Neural progenitor cell (in vitro differentiated cells): ENCODE results near the gene SLC50A1. TPM values are rescaled to one million over a fixed set of nuclear protein-coding genes. Genes with fewer than 3 reads are reported as not detected.
A peak's percentile ranks its signal among the peaks of the same experiment; 100 is the strongest.

Source experiments
- DNase-seq: peaks from one replicate; pipeline ENCODE4 v3.0.0-alpha.2; 2016; ENCODE audit warnings: low spot score
- H2AFZ ChIP-seq: fragments of 200-600 bp; sonication (generic); replicated peaks from 2 replicates; pipeline ENCODE4 v1.6.1; 2016; ENCODE audit warnings: antibody characterized with exemption
- H3F3A ChIP-seq: fragments of 200-600 bp; sonication (generic); 2 replicates; pipeline ENCODE4 v1.6.1; 2016; ENCODE audit warnings: antibody characterized with exemption, low read depth
- H3K27ac ChIP-seq: fragments of 200-600 bp; sonication (generic); 2 replicates; pipeline ENCODE4 v1.5.1; 2016; ENCODE audit warnings: mild to moderate bottlenecking
- H3K27me3 ChIP-seq: fragments of 200-600 bp; sonication (generic); 2 replicates; pipeline ENCODE4 v1.6.1; 2016; ENCODE audit warnings: mild to moderate bottlenecking, moderate library complexity
- H3K36me3 ChIP-seq: fragments of 200-600 bp; sonication (generic); 2 replicates; pipeline ENCODE4 v1.5.1; 2016
- H3K4me1 ChIP-seq: fragments of 200-600 bp; sonication (generic); 2 replicates; pipeline ENCODE4 v1.6.1; 2016; ENCODE audit warnings: mixed run types
- H3K4me2 ChIP-seq: fragments of 200-600 bp; sonication (generic); 2 replicates; pipeline ENCODE4 v1.6.1; 2016
- H3K4me3 ChIP-seq: fragments of 200-600 bp; sonication (generic); 2 replicates; pipeline ENCODE4 v1.5.1; 2016
- H3K79me2 ChIP-seq: fragments of 200-600 bp; sonication (generic); 2 replicates; pipeline ENCODE4 v1.6.1; 2016; ENCODE audit warnings: low read depth
- H3K9ac ChIP-seq: fragments of 200-600 bp; sonication (generic); 2 replicates; pipeline ENCODE4 v1.6.1; 2016
- H3K9me3 ChIP-seq: fragments of 200-600 bp; sonication (generic); 2 replicates; pipeline ENCODE4 v1.5.1; 2016; ENCODE audit warnings: low read depth
- H4K20me1 ChIP-seq: fragments of 200-600 bp; sonication (generic); 2 replicates; pipeline ENCODE4 v1.6.1; 2016; ENCODE audit warnings: low read depth
- H3K27ac Mint-ChIP-seq: 3 replicates; pipeline ENCODE4 v1.8.0; 2021; ENCODE audit warnings: mixed read lengths
- H3K27me3 Mint-ChIP-seq: 2 replicates; pipeline ENCODE4 v1.8.0; 2022; ENCODE audit warnings: low read depth, mild to moderate bottlenecking, inconsistent platforms, moderate library complexity, mixed read lengths; ENCODE audit not compliant: insufficient read depth
- H3K36me3 Mint-ChIP-seq: 3 replicates; pipeline ENCODE4 v1.8.0; 2021; ENCODE audit warnings: mixed read lengths
- H3K4me1 Mint-ChIP-seq: 3 replicates; pipeline ENCODE4 v1.8.0; 2021; ENCODE audit warnings: mixed read lengths
- H3K4me3 Mint-ChIP-seq: 3 replicates; pipeline ENCODE4 v1.8.0; 2021; ENCODE audit warnings: mild to moderate bottlenecking, moderate library complexity, mixed read lengths
- H3K9me3 Mint-ChIP-seq: 3 replicates; pipeline ENCODE4 v1.8.0; 2020; ENCODE audit warnings: mixed read lengths
- EZH2 ChIP-seq: fragments of 200-600 bp; sonication (generic); IDR thresholded peaks from 2 replicates; pipeline ENCODE4 v1.6.1; 2017; ENCODE audit warnings: antibody characterized with exemption, mild to moderate bottlenecking, moderate library complexity
- EZH2phosphoT487 ChIP-seq: fragments of 200-600 bp; sonication (generic); IDR thresholded peaks from 2 replicates; pipeline ENCODE4 v1.6.1; 2017; ENCODE audit warnings: antibody characterized with exemption
- total RNA-seq: library from RNA; depleted of rRNA; stranded (reverse); fragments of >200 nt; gene quantifications from 2 replicates; pipeline ENCODE4 v1.2.3, GENCODE V29; 2015; ENCODE audit warnings: low replicate concordance
- TF ChIP-seq, protein P1 (sequence below): fragments of 200-600 bp; sonication (generic); IDR thresholded peaks from 2 replicates; pipeline ENCODE4 v1.5.1; 2017; ENCODE audit warnings: antibody characterized with exemption, mild to moderate bottlenecking

Gene SLC50A1
- total RNA-seq, 1 donor from 2014 or later, result 14.4 TPM

GRCh38 chr1:155173478-155174323 is 38.0 kb downstream of the SLC50A1 start, which contains the start of gene TRIM46:
Gene TRIM46 (plus strand): TSS chr1:155173849. CDS start chr1:155173967, 118 bp downstream.
- Histone ChIP-seq H3K9me3 (no peaks in the 10 kb centered on the region), H2AFZ (peak within 1 kb of the TSS; percentile 94), H3K4me1 (peaks cover 8% of the 10 kb centered on the region), H4K20me1 (no peaks in the 10 kb centered on the region), H3K27ac (peak within 1 kb of the TSS; percentile 70), H3K9ac (peak within 1 kb of the TSS; percentile 77), H3K27me3 (no peaks in the 10 kb centered on the region), H3K79me2 (peaks cover 26% of the 10 kb centered on the region), H3K4me3 (peak within 1 kb of the TSS; percentile 87), H3K36me3 (no peaks in the 10 kb centered on the region), H3K4me2 (peak within 1 kb of the TSS; percentile 98), H3F3A (peaks cover 65% of the 10 kb centered on the region)
- peaks cover 36% of the 10 kb centered on the region for H3K4me1 Mint-ChIP-seq
- H3K9me3 Mint-ChIP-seq, result no peaks in the 10 kb centered on the region
- H3K27ac Mint-ChIP-seq, result peak within 1 kb of the TSS; percentile 69
- peaks cover 19% of the 10 kb centered on the region for H3K27me3 Mint-ChIP-seq
- peaks cover 14% of the 10 kb centered on the region for H3K36me3 Mint-ChIP-seq
- DNase-seq, result peak; percentile 81
- TF ChIP-seq EZH2 (no peak), EZH2phosphoT487 (peak; percentile 29)
- TF ChIP-seq, protein P1, sequence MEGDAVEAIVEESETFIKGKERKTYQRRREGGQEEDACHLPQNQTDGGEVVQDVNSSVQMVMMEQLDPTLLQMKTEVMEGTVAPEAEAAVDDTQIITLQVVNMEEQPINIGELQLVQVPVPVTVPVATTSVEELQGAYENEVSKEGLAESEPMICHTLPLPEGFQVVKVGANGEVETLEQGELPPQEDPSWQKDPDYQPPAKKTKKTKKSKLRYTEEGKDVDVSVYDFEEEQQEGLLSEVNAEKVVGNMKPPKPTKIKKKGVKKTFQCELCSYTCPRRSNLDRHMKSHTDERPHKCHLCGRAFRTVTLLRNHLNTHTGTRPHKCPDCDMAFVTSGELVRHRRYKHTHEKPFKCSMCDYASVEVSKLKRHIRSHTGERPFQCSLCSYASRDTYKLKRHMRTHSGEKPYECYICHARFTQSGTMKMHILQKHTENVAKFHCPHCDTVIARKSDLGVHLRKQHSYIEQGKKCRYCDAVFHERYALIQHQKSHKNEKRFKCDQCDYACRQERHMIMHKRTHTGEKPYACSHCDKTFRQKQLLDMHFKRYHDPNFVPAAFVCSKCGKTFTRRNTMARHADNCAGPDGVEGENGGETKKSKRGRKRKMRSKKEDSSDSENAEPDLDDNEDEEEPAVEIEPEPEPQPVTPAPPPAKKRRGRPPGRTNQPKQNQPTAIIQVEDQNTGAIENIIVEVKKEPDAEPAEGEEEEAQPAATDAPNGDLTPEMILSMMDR, result no peak
- peak within 1 kb of the TSS; percentile 94 for H3K4me3 Mint-ChIP-seq

DNA sequence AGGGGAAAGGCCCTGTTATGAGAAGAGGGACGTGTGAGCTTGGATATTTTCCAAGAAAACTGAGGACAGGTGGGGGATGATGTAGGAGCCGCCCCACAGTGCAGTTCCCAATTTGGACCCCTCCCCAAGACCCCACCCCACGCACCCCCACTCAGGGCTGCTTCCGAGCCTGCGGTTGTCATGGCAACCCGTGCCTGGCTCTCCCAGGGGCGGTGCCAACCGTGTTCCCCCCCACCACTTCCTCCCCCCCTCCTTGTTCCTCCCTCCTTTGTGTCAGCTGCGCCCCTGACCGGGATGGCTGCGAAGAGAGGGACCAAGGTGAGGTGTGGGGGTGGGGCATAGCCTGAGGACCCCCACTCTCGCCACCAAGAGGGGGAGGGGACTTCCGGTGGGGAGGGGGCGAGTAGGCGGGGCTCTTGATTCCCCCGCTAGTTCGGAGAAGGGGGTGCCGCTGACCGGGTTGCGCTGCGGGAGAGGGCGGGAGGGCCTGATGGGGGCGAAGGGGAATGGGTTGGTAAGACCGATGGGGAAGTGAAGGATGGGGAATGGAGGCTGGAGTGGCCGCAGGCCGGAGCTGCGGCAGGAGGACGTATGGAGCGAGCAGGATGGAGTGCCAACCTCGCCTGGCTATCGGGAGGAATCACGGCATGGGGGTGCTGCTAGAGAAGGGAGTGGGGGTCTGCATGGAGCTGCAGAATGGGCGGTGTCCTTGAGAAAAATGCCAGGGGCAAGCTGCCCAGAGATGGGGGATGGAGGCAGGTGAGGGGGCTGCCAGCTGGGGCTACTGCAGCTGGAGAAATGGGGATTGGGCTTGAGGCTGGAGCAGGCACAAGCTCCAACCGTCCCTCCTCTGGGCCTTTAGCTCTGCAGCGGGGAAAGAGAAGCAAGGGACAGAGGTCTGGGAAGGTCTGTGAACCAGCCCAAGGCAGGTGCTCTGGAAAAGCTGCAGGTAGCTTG is 39.0 kb downstream of the SLC50A1 start:
- H3K36me3 ChIP-seq, result no peaks in the 10 kb centered on the region
- no peak overlapping the region for H3K9ac ChIP-seq
- H3K27ac ChIP-seq, result no peak overlapping the region
- H3K4me1 Mint-ChIP-seq, result peaks cover 39% of the 10 kb centered on the region
- H3K9me3 ChIP-seq, result no peaks in the 10 kb centered on the region
- H3K4me3 Mint-ChIP-seq, result peak overlapping the region; percentile 94
- peak overlapping the region; percentile 98 for H3K4me2 ChIP-seq
- H3K9me3 Mint-ChIP-seq, result no peaks in the 10 kb centered on the region
- H3K27ac Mint-ChIP-seq, result peak overlapping the region; percentile 69
- peak; percentile 81 for DNase-seq
- peaks cover 8% of the 10 kb centered on the region for H3K4me1 ChIP-seq
- H3F3A ChIP-seq, result peaks cover 56% of the 10 kb centered on the region
- H3K27me3 ChIP-seq, result no peaks in the 10 kb centered on the region
- H2AFZ ChIP-seq, result peak overlapping the region; percentile 29
- H4K20me1 ChIP-seq, result no peaks in the 10 kb centered on the region
- peaks cover 15% of the 10 kb centered on the region for H3K36me3 Mint-ChIP-seq
- peaks cover 26% of the 10 kb centered on the region for H3K79me2 ChIP-seq
- peaks cover 16% of the 10 kb centered on the region for H3K27me3 Mint-ChIP-seq
- TF ChIP-seq, protein P1, result no peak
- TF ChIP-seq EZH2 (no peak), EZH2phosphoT487 (no peak)
- peak overlapping the region; percentile 87 for H3K4me3 ChIP-seq

- H3K36me3 ChIP-seq, result no peaks in the 10 kb centered on the region
- no peaks in the 10 kb centered on the region for H4K20me1 ChIP-seq
- Mint-ChIP-seq H3K4me1 (peaks cover 39% of the 10 kb centered on the region), H3K27me3 (peaks cover 16% of the 10 kb centered on the region), H3K27ac (no peak overlapping the region), H3K9me3 (no peaks in the 10 kb centered on the region), H3K4me3 (peak overlapping the region; percentile 94), H3K36me3 (peaks cover 15% of the 10 kb centered on the region)
- no peak overlapping the region for H3K9ac ChIP-seq
- TF ChIP-seq EZH2 (no peak), EZH2phosphoT487 (no peak)
- TF ChIP-seq, protein P1, result no peak
- H2AFZ ChIP-seq, result no peak overlapping the region
- H3K4me2 ChIP-seq, result peak overlapping the region; percentile 98
- H3K4me1 ChIP-seq, result peaks cover 8% of the 10 kb centered on the region
- H3K27ac ChIP-seq, result no peak overlapping the region
- no peaks in the 10 kb centered on the region for H3K9me3 ChIP-seq
- peak overlapping the region; percentile 87 for H3K4me3 ChIP-seq
- no peak for DNase-seq
- H3K27me3 ChIP-seq, result no peaks in the 10 kb centered on the region
- peaks cover 52% of the 10 kb centered on the region for H3F3A ChIP-seq
- H3K79me2 ChIP-seq, result peaks cover 26% of the 10 kb centered on the region
Measured at GRCh38 chr1:155175281-155175926, 39.8 kb downstream of the SLC50A1 start.
